ENCODE data around the gene TMIE.
"Not testable (repeated sequence)": the region's sequence is repeated elsewhere in the genome, so short reads cannot be mapped to it uniquely, and the experiment has no call there.

Gene TMIE

DNA sequence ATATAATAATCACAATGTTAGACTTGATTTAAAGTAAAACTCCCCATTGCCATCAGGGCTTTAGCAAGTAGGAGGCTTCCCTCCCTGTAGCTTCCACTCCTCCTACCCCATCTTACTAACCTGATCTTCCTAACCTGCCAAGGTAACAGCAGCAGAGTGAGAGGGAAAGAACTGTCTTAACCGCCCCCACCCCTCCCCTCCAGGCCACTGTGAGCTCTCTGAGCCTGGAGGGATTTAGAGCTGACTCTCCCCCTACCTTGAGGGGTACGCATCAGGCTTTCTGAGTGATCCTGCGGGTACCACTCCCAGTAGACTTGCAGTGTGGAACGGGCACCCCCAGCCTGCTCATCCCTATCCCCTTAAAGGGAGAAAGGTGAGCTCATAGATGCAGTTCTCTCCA is 27.8 kb downstream of the TMIE start:
- no peak for DNase-seq

DNA sequence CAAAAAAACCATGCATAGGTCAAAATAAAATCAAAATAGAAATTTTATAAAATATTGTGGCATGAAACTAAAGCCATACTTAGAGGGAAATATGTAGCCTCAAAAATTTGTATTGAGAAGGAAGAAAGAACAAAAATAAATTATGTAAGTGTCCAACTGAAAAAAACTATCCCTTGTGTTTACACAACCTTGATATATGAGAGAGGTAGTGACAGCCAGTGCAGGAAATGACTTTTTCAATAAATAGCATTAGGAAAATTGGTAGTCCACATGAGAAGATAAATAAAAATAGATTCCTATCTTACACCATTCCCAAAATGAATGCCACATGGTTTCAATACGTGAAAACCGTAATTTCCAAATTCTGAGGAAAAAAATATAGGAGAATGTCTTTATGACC is 29.6 kb downstream of the TMIE start:
- no peak for DNase-seq

DNA sequence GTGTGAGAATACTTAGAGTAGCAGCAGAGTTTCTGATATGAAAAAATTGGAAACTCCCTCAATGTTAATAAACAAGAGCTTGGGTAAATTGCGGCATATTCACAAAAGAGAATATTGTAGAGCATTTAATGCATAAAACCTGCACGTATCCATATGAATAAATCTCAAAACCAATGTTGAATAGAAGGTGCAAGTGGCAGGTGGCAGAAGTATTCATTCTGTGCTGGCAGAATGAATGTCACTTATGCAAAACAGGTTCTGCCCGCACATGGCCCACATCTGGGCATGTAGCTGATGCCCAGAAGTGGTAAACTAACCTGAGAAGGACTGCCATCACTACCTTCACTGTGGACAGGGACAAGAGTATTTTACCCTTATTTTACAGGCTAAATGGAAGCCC is 30.6 kb downstream of the TMIE start:
- no peak for DNase-seq

GRCh38 chr3:46733026-46733800 is 32.0 kb downstream of the TMIE start:
- DNase-seq = no peak

DNA sequence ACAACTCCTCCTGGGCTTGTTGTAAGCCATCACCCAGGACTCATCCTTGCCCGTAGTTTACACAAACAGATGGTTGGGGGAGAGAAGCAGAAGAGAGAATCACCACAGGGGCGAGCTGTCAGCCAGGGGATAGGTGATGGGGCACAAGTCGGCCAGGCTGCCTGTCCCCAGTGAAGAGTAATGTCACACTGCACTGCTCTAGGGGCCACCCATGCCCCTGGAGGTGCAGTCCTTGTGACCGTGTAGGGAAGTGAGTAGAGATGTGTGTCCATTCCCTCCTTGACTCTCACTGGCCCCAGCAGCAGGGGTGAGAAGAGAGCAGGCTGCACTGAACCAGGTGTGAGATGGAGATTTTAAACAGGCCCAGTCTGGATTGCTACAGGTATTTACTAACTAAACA is 33.6 kb downstream of the TMIE start:
- DNase-seq = no peak

DNA sequence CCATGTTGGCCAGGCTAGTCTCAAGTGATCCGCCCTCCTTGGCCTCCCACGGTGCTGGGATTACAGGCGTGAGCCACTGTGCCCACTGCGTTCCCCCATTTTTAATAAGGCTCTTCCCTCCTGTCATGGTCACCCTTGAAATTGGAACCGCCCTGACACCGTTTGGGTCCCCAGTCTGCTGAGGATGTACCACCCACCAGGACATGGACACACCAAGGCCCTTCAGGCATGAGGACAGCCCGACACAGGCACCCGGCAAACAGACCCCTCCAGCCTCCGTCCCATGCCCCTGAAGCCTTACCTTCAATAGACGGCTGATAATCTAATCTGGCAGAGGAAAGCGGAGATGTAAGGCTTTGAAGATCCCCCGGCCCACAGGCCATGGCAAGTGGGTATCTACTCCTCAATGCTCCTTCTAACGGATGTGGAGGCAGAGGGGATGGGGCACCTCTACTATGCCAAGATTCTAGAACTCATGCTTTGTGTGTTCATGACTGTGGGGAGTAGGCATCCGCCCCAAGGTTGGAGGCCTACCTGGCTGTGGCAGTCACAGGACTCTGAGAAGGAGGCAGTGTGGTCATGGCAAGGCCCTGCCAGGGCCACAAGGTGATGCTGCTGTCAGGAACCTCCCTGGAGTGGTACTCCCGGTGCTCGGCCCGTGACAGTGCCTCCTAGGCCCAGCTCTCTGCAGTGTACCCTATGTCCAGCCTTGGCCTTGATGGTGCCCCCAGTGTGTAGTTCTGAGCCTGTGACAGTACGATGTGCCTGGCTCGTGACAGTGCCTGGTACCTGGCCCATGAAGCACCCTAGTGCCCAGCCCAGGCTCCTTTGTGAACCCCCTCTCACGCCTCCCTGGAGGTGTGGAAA is 35.0 kb downstream of the TMIE start:
- no peak for DNase-seq

- no peak for DNase-seq
Measured at GRCh38 chr3:46737329-46737731, 36.1 kb downstream of the TMIE start.

DNA sequence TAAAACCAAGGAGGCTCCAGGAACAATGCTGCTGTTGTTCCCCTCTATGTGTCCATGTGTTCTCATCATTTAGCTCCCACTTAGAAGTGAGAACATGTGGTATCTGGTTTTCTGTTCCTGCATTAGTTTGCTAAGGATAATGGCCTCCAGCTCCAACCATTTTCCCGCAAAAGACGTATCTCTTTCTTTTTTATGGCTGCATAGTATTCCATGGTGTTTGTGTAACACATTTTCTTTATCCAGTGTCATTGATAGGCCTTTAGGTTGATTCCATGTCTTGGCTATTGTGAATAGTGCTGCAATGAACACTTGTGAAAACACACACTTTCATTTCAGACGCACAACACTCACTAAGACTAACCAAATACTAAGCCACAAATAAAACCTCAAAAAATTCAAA is 38.4 kb downstream of the TMIE start:
- DNase-seq = not testable (repeated sequence)

DNA sequence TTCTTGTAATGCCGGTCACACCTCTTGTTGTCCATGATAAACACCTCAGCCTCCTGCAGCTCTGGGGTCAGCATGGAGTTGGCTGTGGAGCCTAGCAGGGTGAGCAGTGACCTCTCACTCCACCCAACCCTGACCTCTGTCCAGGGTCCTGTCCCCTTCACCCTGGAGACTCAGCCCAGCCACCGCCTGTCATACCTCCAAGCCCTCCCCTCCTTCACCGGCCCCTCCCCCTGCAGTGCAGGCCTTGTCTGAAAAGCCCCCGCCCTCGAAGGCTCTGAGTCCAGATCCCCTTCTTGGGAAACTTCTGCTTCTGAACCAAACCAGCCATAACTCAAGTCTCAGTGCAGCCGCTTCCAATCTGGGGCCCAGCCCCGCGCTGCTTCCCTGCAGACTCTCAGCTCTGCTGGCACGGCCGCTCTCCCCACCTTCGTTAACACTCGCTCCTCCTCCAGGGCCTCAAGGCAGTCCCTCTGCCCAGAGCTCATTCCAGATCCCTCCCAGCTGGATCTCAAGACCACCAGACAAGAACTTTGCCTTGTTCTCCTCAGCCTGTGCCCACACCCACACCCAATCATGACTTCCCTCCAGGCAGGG is 41.9 kb downstream of the TMIE start:
- no peak for DNase-seq

GRCh38 chr3:46746711-46747110 is 45.5 kb downstream of the TMIE start:
- DNase-seq = no peak

- no peak for DNase-seq
Measured at GRCh38 chr3:46748170-46748569, 47.0 kb downstream of the TMIE start.

DNA sequence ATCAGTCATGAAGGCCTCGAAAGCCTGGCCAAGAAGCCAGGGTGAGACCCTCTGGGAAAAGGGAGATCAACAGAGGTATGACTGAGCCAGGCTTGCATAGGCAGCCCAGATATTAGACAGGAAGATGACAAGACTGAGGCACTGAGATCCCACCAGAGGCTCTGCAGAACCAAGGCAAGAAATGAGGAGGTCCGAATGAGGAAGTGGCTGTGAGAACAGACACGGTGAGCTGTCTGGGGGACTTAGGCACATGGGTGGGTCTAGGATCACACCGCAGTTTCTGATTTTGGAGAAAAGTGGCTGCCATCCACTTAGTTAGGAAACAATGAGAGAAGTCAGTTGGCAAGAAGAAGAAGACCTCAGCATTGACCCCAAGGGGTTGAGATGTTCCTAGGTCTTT is 47.9 kb downstream of the TMIE start:
- DNase-seq = no peak

DNA sequence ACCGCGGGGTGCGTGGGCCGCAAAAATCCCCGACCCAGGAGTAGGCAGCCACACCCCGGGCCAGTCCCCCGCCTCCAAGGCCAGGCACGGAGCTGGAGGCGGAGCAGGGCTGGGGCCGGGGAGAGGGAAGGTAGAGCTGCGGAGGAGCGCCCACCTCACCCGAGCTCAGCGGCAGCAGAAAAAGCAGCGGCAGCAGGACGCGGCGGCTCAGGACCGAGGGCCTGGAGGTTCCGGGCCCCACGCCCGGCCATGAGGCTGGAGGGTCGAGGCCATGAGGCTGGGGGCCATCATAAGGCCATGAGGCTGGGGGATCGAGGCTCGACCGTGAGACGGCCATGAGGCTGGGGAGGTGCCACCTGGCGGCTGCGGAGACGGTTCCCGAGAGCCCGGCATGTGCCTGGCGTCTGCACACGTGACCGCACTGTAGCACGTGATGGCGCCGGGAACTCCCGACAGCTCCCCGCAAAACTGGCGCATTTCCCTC is 49.4 kb downstream of the TMIE start:
- DNase-seq = no peak

DNA sequence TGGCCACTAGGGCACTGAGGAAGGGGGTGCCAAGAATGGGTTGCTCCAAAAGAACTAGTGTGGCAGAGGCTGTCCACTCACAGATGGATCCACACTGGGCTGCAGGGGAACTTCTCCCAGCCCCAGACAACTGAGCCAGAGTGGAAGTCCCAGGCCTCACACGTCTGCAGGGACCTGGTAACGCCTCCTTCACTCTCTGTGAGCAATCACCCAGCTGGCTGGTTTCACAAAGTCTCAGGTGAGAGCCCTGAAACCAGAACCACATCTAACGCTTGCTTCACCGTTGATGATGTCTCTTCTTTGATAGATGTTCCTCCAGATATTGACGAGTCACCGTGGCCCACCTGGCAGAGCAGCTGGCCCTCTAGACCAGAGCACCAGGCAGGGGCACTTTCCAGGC is 51.9 kb downstream of the TMIE start:
- DNase-seq = not testable (repeated sequence)

GRCh38 chr3:46755646-46756045 is 54.5 kb downstream of the TMIE start:
- no peak for DNase-seq

- no peak for DNase-seq
Measured at GRCh38 chr3:46756642-46757041, 55.5 kb downstream of the TMIE start.

GRCh38 chr3:46759239-46760167 is 58.3 kb downstream of the TMIE start:
- DNase-seq = no peak
